Measurements from ENCODE around the gene ME1.
"Not testable (repeated sequence)": the region's sequence is repeated elsewhere in the genome, so short reads cannot be mapped to it uniquely, and the experiment has no call there.

ME1 gene

DNA sequence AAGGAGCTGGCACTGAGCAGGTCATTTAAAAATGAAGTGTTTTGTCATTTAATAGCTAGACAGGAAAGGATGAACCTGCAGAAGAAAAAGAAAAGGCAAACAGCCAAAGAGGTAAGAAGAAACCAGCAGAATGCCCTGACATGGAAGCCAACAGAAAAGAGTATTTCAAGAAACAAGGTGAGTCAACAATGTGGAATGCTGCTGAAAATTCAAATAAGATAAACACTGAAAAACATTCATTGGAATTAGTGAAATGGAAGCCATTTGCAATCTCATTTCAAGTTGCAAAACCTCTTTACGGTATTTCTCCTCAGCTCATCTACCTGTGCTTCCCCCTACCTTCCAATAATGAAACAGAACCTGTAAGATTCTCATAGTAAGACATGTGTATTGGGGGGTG lies 178.1 kb downstream of the ME1 start:
- no peak for DNase-seq

DNA sequence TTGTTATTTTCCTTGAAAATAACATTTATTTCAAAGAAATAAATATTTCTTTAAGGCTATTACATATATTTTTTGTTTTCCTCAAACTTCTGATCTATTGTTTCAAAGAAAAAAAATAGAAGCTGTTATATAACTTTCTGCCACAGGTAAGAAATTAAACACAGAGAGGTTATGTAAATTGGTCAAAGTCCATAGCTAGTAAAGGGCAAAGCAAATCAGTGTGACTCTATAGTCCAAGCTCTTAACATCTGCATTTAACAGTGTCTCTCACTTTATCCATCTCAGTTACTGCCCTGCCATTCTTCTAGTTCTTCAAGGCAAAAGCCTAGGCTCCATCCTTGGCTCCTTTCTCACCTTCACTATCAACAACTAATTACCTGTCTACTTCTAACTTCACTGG lies 180.6 kb downstream of the ME1 start:
- no peak for DNase-seq

DNA sequence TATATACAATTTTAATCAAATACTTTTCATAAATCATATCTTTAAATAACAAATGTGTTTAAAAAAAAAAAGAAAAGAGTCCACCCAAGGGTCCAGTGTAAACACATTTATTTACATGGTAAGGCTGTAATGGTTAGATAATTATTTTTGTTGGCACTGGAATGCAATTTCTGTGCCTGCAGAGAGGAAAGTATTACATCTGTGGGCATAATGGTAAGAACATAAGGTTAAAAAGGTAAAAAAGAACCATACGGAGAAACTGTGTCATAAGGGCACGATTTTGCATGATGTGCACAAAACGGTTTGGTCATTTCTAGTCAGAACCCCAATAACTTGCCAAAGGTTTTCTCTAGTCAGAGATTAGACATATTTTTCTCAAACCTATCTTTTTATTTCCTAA lies 183.4 kb downstream of the ME1 start:
- no peak for DNase-seq

DNA sequence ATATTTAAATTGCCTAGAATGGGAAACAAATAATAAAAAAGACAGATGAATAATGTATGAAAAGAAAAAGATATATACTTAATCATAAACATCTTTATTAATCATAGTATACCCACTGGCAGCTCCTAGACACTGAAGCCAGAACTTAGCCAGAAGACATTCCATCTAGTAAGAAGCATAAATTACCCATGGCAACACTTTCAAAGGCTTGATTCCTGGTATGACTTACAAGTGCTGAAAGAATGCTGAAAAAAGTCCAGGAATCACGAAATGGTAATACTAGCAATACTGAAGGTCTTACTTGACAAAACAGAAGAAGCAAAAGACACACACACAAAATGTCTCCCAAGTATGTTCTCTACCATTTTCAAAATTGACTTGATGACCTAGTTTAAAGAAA lies 199.7 kb downstream of the ME1 start:
- no peak for DNase-seq

DNA sequence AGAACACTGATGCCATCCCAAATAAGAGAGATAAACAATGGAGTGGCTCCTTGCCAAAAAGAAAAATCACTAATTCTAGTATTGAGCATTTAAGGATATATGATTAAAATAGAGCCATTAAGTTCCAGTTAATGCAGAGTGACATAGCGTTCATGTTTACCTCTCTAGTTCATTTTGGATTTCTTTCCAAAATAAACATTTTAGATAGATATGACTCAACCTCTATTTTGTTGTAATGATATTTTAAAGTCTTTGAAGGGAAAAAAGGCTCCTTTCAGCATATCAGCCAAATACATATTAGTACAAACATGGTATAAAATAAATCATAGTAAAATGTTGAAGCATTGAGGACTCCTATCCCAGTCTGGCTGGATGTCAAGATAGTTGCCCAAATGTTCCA lies 204.3 kb downstream of the ME1 start:
- no peak for DNase-seq

DNA sequence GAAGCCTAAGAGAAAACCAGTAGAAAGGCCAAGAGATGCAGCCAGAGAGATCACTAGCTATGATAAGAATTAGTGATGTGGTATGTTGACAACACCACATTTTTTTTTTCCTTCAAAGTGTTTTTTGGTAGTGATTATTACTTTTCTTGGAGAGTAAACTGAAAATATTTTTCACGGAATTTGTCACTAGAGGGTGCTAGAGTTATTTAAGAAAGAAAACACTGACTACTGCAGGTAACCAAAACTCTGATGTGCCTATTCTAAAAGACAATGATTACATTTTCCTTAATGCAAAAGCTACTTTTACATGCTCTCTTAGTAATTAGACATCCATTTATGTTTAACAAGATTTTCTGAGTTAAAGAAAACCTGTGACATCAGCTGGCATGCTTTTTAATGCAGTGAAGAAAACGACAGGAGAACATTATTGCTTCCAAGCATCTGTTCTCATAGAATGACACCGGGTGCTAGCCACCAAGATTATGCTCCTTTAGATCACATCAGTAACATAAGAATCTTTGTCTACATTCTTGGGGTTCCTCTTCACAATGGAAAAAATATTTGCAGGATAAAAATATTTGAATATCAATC lies 208.9 kb downstream of the ME1 start:
- no peak for DNase-seq

DNA sequence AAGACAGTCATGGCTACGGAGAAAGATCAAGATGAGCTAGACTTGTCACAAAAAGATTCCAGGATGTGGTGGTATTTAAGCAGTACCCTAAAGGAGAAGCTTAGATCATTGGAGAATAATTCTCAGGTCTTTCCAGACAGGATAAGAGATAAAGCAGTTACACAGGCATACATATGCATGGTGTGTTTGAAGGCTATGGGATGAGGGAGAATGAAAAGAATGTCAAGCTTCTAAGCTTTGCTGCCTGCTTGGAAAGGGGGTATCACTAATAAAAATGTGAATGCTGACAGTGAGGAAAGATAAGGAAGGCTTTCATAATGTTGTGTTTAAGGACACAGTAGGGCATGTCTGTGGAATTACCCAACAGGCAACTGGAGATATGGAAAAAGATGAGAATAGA lies 209.6 kb downstream of the ME1 start:
- no peak for DNase-seq

DNA sequence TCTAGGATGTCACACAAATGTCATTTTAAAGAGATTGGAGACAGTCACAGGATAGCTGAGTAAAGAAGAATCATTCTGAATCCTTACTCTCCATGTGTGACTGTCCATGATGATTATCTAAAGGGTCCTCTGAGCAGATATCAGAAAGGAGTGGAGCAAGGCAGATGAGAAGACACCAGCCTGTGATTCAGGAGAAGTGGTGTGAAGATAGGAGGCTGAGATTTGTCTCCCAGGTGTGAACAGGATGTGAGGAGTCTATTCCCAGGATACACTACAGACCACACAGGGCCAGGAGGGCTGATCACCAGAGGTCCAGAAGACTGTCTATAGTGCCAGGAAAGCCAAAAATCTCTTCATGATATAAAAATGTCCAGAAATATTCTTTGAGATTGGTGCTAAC lies 210.7 kb downstream of the ME1 start:
- DNase-seq: no peak

DNA sequence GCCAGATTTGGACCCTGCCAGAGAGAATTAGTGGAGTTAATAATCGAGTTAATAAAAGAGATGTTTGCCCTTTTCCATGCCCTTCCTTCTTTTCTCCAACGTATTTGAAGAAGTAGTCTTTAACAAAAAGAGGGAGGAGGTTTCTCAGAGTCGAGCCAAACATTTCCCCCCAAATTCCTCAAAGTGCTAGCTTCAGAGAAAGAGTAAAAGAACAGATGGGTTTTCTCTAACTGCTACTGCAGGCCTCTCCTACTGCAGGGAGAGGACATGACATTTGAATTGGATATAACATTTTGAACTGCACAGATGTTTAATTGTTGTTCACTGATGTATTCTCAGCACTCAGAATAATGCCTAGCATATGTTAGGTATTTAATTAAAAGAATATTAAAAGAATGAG lies 212.2 kb downstream of the ME1 start:
- no peak for DNase-seq

DNA sequence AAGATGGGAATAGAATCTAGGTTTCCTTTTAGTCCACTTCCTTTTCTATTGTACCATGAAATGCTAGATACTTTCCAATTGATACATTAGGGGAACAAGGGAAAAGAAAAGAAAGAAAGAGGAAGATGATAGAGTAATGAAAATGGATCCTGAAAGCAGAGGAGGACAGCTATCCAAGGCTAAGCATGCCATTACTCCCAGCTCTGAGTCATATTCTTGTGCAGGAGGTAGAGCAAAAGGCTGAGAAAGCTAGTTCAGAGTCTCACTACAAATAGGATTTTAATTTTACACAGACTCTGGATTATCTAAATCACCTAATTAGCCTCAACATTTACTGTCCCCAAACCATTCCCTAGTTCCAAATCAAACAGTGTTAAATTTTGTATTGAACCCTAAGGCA lies 214.0 kb downstream of the ME1 start:
- no peak for DNase-seq

DNA sequence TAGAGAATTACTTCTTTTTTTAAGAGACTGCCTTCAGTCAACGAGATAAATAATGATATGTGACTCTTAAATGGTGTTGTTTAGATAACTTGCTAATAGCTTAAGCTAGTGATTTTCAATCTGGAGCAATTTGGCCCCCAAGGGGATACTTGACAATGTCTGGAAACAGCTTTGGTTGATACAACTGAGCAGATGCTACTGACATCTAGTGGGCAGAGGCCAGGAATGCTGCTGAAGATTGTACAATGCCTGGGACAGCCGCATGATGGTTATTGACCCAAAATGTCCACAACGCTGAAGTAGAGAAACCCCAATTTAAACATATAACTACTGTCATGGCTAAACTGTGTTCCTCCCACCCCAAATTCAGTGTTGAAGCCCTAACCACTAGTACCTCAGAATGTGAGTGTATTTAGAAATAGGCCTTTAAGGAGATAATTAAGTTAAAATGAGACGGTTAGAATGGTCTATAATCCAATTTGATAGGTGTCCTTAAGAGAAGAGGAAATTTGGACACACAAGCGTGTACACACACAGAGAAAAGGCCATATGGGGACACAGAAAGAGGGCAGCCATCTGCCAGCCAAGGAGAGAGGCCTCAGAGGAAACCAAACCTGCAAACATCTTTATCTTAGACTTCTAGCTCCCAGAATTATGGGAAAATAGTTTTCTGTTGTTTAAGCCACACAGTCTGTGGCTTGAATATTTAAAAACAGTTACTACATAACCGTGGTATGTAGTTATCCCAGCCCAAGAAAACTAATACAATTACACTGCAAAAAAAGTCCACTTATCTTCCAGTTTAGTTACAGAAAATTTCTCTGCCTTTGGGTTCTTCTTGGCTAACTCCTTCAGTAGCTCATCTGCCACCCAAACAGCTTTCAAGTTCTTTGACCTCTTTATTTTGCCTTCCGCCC lies 215.5 kb downstream of the ME1 start:
- peak; percentile 42 for DNase-seq

DNA sequence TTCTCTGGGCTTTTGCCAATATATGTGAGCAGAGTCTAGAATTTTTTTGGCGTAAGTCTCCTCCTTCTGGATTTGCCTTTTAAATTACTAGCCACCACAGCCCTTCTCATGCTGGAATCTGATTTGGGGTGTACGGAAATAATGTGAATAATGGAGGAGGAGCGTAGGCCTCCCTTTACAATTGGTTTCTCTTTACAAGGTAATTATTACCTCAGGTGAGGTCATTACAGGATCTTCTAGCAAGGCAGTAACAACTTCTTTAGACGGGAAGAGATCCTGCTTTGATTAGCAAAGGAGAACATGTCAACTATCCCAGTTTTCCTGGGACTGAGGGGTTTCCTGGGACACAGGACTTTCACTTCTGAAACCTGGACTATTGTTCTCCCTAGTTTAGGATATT lies 228.8 kb downstream of the ME1 start:
- DNase-seq: no peak

DNA sequence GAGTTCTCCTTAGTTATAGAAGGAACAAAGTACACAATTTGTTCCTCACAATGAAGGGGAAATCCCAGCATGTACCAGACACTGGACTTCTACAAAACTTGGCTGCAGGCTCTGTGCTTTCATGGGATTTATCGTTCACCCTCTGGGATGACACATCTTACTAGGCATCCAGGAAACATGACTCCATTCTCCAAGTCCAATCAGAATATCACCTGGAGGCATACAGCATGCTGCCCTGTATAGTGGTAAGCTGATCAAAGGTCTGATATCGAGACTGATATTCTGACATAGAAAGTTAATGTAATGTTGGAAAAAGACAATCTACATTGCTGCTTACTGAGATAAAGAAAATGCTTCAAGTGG lies 231.0 kb downstream of the ME1 start:
- DNase-seq: no peak

DNA sequence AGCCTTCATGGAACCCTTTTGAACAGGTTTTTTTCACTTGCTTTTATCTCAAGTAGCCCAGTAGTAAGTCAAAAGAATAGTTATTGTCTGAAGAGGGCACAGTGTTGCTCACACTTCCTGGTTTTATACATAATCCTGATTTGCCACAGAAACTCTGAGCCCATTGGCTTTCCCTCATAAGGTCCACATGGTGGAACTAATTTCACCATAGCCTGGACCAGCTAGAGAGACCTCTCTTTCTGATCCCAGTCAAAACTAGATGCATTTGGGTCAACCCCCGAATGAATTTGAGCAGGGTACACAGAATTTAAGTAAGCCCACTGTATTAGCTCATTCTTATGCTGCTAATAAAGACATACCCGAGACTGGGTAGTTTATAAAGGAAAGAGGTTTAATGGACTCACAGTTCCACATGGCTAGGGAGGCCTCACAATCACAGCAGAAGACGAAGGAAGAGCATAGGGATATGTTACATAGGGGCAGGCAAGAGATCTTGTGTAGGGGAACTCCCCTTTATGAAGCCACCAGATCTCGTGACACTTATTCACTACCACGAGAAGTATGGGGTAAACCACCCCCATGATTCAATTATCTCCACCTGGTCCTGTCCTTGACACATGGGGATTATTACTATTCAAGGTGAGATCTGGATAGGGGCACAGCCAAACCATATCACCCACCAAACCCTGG lies 231.5 kb downstream of the ME1 start:
- DNase-seq: no peak

DNA sequence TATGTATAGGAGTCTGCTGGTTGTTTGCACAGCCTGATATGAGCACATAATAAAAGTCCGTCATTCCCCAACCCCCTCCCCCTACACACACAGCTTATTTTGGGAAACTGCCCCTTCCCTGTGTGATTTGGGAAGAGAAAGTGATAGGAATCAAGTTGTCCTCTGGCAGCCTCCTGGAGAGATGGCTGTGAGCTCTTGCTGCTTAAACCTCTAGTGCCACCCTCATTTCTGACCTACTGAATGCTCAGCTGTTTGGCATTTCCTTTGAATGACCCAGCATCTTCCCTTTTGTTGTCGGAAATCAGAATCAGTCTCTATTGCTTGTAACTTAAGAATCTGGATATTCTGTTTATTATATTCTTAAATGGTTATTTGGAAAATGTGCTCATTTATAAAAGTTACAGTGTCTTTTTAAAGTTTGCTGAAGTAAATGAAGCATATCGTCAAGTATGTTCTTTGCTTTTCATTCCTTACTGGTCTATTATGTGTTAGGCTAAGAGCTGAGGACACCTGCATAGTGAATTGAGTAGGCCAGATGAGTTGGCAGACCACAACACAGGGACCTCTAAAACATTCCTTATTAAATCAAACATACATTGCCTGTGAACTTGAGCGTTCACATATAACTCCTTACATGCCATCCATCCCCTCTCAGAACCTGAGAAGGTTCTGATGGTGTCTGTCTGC lies 232.2 kb downstream of the ME1 start:
- DNase-seq: no peak

DNA sequence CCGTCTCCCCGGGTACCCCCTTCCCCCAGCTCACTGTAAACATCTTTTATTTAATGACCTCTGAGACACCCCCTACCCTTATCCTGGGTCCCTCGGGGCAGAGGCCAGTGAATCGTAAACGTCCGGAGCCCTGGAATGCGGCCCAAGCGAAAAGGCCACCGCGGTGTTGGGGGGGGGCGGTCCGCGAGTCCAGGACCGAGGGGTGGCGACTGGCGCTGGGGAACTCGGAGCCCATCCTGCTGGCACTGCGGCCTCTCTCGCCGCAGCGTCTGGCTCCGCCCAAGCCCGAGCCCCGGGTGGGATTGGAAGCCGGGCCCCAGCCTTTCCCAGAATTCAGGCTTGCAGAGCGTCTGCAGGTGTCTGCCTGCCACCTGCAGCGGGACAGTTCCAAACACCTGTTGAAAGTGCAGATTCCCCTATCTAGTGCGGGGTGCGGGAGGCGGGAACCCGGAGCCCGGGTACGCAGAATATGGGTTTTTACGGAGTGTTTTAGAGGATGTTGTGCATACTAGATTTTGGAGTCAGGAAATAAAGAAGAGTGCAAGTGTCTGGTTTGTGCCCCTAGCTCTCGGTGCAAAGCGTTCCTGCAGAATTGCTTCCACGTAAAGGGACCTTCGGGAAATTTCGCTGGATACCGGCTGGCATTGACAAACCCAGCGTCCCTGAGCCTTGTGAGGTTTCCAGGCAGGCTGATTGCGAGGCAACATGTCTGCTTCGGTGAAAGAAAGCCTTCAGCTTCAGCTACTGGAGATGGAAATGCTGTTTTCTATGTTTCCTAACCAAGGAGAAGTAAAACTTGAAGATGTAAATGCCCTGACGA lies 236.9 kb downstream of the ME1 start:
- peak; percentile 7 for DNase-seq

DNA sequence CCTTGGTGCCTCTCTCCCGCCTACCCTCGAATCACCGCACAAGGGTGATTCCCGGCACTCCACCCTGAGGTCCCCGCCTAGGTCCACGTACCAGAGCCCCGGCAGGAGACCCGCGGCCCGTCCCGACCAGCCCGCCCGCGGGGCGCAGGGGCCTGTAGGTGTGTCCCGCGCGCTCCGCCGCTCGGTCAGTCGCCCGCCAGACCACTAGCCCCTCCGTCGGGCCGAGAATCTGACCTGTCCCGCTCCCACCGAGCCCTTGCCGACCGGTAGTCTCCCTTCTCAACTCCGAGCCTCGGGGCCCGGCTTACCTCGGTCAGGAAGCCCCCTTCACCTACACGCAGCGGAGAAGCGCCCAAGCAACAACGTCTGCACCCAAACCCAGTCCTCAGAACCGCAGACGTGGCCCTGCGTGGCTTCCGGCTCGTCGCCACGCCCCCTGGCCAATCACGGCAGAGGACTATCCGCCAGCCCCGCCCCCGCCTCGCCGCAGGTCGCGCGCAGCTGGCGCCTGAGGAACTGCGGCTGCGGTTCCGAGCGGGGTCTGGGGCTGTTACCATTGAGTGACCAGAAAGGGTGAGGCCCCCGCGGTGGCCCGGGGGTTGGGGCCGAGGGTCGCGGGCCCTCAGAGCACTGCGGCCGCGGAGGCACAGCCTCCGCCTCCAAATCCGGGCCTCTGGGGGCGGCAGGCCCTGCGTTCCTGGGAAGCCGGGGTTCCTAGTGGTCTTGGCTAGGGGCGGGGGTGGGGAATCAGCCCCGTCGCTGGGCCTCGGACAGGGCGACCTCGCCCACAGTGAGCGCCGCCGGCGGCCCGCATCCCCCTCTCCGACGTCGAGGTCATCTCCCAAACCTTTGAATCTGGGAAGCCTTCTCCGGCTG lies 237.7 kb downstream of the ME1 start, which contains the start of the genes PGM3 and RWDD2A:
TSS of gene PGM3 (minus strand) at position 395 of the 876 bp plus-strand sequence. CDS start 2,253 bp downstream, outside the sequence.
TSS of gene RWDD2A (plus strand) at position 487 of the 876 bp plus-strand sequence. CDS start 1,095 bp downstream, outside the sequence.
- DNase-seq: peak; percentile 88

DNA sequence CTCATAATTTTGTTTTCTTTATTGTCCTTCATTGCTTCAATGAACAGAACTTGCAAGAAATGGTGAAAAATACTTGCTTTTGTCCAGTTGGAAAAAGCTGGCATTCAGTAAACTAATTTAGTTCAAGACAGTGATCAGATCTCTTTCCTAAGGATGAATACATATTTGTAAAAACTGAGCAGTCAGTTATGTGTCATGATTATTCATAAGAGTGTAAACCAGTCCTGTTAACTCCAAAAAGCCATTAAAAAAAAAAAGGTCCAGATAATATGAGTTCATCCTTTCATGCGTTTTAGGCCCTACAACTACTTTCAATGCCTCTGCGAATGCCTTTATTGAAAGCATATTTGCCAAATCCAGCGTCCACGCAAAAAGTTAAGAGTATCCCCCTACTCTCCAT lies 238.4 kb downstream of the ME1 start:
- no peak for DNase-seq

DNA sequence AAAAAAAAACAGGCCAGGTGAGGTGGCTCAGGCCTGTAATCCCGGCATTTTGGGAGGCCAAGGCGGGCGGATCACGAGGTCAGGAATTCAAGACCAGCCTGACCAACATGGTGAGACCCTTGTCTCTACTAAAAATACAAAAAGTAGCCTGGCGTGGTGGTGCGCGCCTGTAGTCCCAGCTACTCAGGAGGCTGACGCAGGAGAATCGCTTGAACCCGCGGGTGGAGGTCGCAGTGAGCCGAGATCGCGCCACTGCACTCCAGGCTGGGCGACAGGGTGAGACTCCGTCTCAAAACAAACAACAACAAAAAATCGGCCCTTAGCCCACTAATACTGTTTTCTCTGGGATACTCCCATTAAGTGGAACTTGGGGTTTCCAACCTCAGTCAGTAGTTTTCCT lies 238.9 kb downstream of the ME1 start:
- not testable (repeated sequence) for DNase-seq

DNA sequence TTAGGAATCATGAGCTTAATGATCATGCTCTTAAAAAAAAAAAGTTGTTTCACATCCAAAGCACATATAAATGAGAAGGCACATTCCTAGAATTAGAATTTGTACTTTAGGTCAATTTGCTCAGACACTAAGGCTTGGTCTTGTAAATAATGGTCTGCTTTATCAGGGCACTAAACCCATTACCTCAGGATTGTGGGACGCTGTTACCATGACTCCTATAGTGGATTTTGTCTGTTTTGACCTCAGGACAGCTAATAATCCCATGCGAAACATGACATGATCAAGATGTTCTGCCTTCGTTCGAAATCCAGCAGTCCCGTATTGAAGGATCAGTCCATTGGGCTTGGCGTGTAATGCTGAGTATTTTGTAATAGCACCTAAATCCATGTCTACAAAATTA lies 240.2 kb downstream of the ME1 start:
- no peak for DNase-seq

DNA sequence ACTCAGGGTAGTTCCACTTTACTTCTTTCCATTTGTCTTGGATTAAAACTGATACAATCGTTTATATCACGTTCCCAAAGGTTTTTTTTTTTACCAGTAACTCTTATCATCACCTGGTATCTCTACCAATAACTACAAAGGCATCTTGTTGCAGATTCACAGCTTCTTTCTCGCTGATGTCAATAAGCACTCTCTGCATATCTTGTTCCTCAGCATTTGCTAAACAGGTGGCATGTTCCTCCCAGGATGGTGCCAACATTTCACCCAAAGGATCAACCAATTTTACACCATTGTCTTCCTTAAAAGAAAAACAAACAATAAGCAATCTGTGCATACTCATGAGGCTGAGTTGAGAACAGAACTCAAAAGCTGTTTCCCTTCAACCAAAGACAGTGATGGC lies 242.3 kb downstream of the ME1 start:
- no peak for DNase-seq
